Hepatocyte (in vitro differentiated cells): ENCODE data around the gene TRAPPC12. TPM values are rescaled to one million over a fixed set of nuclear protein-coding genes. Genes with fewer than 3 reads are reported as not detected.

ENCODE experiments used
- DNase-seq: peaks from one replicate; pipeline ENCODE4 v3.0.0-alpha.2; 2016; ENCODE audit warnings: low spot score
- H2AFZ ChIP-seq: fragments of 200-600 bp; sonication (generic); 2 replicates; pipeline ENCODE4 v1.6.0; 2016; ENCODE audit warnings: antibody characterized with exemption, mild to moderate bottlenecking
- H3K27ac ChIP-seq: fragments of 200-600 bp; sonication (generic); 2 replicates; pipeline ENCODE4 v1.5.1; 2016; ENCODE audit warnings: mild to moderate bottlenecking
- H3K27me3 ChIP-seq: fragments of 200-600 bp; sonication (generic); 2 replicates; pipeline ENCODE4 v1.6.1; 2016
- H3K36me3 ChIP-seq: fragments of 200-600 bp; sonication (generic); replicated peaks from 2 replicates; pipeline ENCODE4 v1.5.1; 2016; ENCODE audit warnings: low read depth; ENCODE audit not compliant: insufficient read depth
- H3K4me1 ChIP-seq: fragments of 200-600 bp; sonication (generic); 2 replicates; pipeline ENCODE4 v1.5.1; 2016; ENCODE audit warnings: mild to moderate bottlenecking, moderate library complexity; ENCODE audit not compliant: insufficient read depth
- H3K4me2 ChIP-seq: fragments of 200-600 bp; sonication (generic); 2 replicates; pipeline ENCODE4 v1.6.0; 2016
- H3K4me3 ChIP-seq: fragments of 200-600 bp; sonication (generic); 2 replicates; pipeline ENCODE4 v1.5.1; 2016; ENCODE audit warnings: mild to moderate bottlenecking
- H3K79me2 ChIP-seq: fragments of 200-600 bp; sonication (generic); 2 replicates; pipeline ENCODE4 v1.6.0; 2017; ENCODE audit warnings: mild to moderate bottlenecking
- H3K9me2 ChIP-seq: fragments of 200-600 bp; sonication (generic); replicated peaks from 2 replicates; pipeline ENCODE4 v1.6.0; 2017; ENCODE audit warnings: mild to moderate bottlenecking; ENCODE audit not compliant: insufficient read depth
- H3K9me3 ChIP-seq: fragments of 200-600 bp; sonication (generic); 2 replicates; pipeline ENCODE4 v1.5.1; 2016; ENCODE audit warnings: low read depth, mild to moderate bottlenecking
- H4K20me1 ChIP-seq: fragments of 200-600 bp; sonication (generic); 2 replicates; pipeline ENCODE4 v1.6.0; 2016; ENCODE audit warnings: mild to moderate bottlenecking; ENCODE audit not compliant: insufficient read depth, poor library complexity, severe bottlenecking
- EZH2 ChIP-seq: fragments of 200-600 bp; sonication (generic); IDR thresholded peaks from 2 replicates; pipeline ENCODE4 v1.6.1; 2016; ENCODE audit warnings: antibody characterized with exemption, mild to moderate bottlenecking, borderline replicate concordance
- EZH2phosphoT487 ChIP-seq: fragments of 200-600 bp; sonication (generic); IDR thresholded peaks from one replicate; pipeline ENCODE4 v1.6.1; 2018; ENCODE audit warnings: antibody characterized with exemption, mild to moderate bottlenecking, low read depth, moderate library complexity; ENCODE audit not compliant: unreplicated experiment, severe bottlenecking
- WGBS: methylation state at CpG from one replicate; pipeline ENCODE4 v1.1.6; 2016; ENCODE audit warnings: low lambda C conversion rate; ENCODE audit errors: missing lambda C conversion rate; 5-methylcytosine and 5-hydroxymethylcytosine counted together
- polyA plus RNA-seq: library from polyadenylated mRNA; unstranded; fragments of >200 nt; fragmentation: Nextera tagmentation; extraction: Ambion mirVana; gene quantifications from 2 replicates; pipeline ENCODE4 v1.2.1, GENCODE V29; 2016
- total RNA-seq: library from RNA; depleted of rRNA; stranded (reverse); fragments of >200 nt; gene quantifications from 2 replicates; pipeline ENCODE4 v1.2.3, GENCODE V29; 2014
- TF ChIP-seq, protein P1 (sequence below): fragments of 200-600 bp; sonication (generic); IDR thresholded peaks from 2 replicates; pipeline ENCODE4 v1.5.1; 2016; ENCODE audit warnings: antibody characterized with exemption, mild to moderate bottlenecking; ENCODE audit not compliant: poor library complexity

TRAPPC12 gene
- total and polyA plus RNA-seq, 2 experiments from 2014 or later = 49.3 to 61.2 TPM

- Histone ChIP-seq H3K4me3 (no peak overlapping the region), H2AFZ (no peak overlapping the region), H3K79me2 (no peaks in the 10 kb centered on the region), H4K20me1 (no peaks in the 10 kb centered on the region), H3K4me2 (no peak overlapping the region), H3K27me3 (no peaks in the 10 kb centered on the region), H3K36me3 (no peaks in the 10 kb centered on the region), H3K27ac (peak overlapping the region; percentile 44), H3K9me3 (no peaks in the 10 kb centered on the region), H3K4me1 (no peaks in the 10 kb centered on the region), H3K9me2 (no peaks in the 10 kb centered on the region)
- WGBS = 83% methylated on average over 14 of the region's 14 CpGs
- DNase-seq = no peak
- TF ChIP-seq EZH2phosphoT487 = no peak
- TF ChIP-seq EZH2 = no peak
- TF ChIP-seq, protein P1, sequence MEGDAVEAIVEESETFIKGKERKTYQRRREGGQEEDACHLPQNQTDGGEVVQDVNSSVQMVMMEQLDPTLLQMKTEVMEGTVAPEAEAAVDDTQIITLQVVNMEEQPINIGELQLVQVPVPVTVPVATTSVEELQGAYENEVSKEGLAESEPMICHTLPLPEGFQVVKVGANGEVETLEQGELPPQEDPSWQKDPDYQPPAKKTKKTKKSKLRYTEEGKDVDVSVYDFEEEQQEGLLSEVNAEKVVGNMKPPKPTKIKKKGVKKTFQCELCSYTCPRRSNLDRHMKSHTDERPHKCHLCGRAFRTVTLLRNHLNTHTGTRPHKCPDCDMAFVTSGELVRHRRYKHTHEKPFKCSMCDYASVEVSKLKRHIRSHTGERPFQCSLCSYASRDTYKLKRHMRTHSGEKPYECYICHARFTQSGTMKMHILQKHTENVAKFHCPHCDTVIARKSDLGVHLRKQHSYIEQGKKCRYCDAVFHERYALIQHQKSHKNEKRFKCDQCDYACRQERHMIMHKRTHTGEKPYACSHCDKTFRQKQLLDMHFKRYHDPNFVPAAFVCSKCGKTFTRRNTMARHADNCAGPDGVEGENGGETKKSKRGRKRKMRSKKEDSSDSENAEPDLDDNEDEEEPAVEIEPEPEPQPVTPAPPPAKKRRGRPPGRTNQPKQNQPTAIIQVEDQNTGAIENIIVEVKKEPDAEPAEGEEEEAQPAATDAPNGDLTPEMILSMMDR = no peak
Observed at GRCh38 chr2:3476321-3476984, 97.0 kb downstream of the TRAPPC12 start.

DNA sequence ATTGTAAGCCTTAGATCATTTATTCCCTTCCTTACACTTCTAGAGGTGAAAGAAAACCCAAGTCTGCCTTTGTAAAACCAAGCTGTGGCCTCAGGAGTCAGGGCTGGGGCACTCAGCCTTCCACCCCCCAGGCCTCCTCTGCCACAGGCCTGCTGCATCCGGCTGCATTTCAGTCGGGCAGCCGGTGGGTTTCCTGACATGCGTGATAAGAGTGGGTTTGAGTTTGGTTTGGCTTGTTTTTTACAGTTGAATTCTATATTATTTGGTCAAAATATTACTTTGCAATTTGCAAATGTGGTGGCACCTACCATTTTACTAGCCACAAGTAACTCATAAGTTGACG, 97.5 kb downstream of the TRAPPC12 start:
- H3K36me3 ChIP-seq = no peaks in the 10 kb centered on the region
- TF ChIP-seq EZH2 = no peak
- no peak for TF ChIP-seq EZH2phosphoT487
- TF ChIP-seq, protein P1 = no peak
- no peak overlapping the region for H3K4me3 ChIP-seq
- H3K4me2 ChIP-seq = no peak overlapping the region
- peak overlapping the region; percentile 44 for H3K27ac ChIP-seq
- no peaks in the 10 kb centered on the region for H3K4me1 ChIP-seq
- H3K9me3 ChIP-seq = no peaks in the 10 kb centered on the region
- no peaks in the 10 kb centered on the region for H3K79me2 ChIP-seq
- no peaks in the 10 kb centered on the region for H4K20me1 ChIP-seq
- WGBS = 88% methylated on average over 5 of the region's 5 CpGs
- DNase-seq = no peak
- no peaks in the 10 kb centered on the region for H3K27me3 ChIP-seq
- H2AFZ ChIP-seq = no peak overlapping the region
- no peaks in the 10 kb centered on the region for H3K9me2 ChIP-seq

DNA sequence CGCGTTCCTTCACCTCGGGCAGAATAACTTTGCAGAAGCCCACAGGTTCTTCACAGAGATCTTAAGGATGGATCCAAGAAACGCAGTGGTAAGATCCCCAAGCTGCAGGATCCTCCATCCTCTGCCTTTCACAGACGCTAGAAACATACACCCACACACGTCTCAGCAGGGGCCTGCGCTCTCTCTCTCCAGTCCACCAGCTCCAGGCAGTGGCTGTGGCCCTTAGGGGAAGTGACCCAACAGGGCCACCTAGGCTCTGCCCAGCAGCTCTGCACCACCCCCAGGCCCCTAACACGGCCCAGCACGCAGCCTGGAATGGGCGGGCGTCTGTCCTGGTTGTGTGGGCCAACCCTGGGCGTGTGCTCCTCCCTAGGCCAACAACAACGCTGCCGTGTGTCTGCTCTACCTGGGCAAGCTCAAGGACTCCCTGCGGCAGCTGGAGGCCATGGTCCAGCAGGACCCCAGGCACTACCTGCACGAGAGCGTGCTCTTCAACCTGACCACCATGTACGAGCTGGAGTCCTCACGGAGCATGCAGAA, 99.4 kb downstream of the TRAPPC12 start:
- Histone ChIP-seq H3K4me2 (no peak overlapping the region), H3K9me3 (no peaks in the 10 kb centered on the region), H3K79me2 (no peaks in the 10 kb centered on the region), H3K9me2 (no peaks in the 10 kb centered on the region), H3K27ac (no peak overlapping the region), H4K20me1 (no peaks in the 10 kb centered on the region), H2AFZ (no peak overlapping the region), H3K4me1 (no peaks in the 10 kb centered on the region), H3K27me3 (no peaks in the 10 kb centered on the region), H3K4me3 (no peak overlapping the region), H3K36me3 (no peaks in the 10 kb centered on the region)
- no peak for TF ChIP-seq EZH2
- WGBS = 94% methylated on average over 19 of the region's 19 CpGs
- no peak for DNase-seq

GRCh38 chr2:3479430-3480320, 100.2 kb downstream of the TRAPPC12 start:
- peak overlapping the region; percentile 23 for H3K27ac ChIP-seq
- WGBS = 93% methylated on average over 31 of the region's 31 CpGs

More at GRCh38 chr2:3479430-3480320, 100.2 kb downstream of the TRAPPC12 start:
- no peaks in the 10 kb centered on the region for H3K9me2 ChIP-seq
- no peaks in the 10 kb centered on the region for H3K9me3 ChIP-seq
- H3K79me2 ChIP-seq = no peaks in the 10 kb centered on the region
- H2AFZ ChIP-seq = no peak overlapping the region
- no peak overlapping the region for H3K4me3 ChIP-seq
- no peaks in the 10 kb centered on the region for H4K20me1 ChIP-seq
- H3K27me3 ChIP-seq = no peaks in the 10 kb centered on the region
- no peaks in the 10 kb centered on the region for H3K36me3 ChIP-seq
- no peaks in the 10 kb centered on the region for H3K4me1 ChIP-seq
- no peak for DNase-seq
- no peak overlapping the region for H3K4me2 ChIP-seq
- TF ChIP-seq, protein P1 = no peak
- no peak for TF ChIP-seq EZH2
- TF ChIP-seq EZH2phosphoT487 = no peak
